ENCODE data around the gene TENM4. TPM values are rescaled to one million over a fixed set of nuclear protein-coding genes. Genes with fewer than 3 reads are reported as not detected.

The TENM4 gene
- total and polyA plus RNA-seq, 4 donors: 0.02 to 0.33 (median 0.14) TPM

DNA sequence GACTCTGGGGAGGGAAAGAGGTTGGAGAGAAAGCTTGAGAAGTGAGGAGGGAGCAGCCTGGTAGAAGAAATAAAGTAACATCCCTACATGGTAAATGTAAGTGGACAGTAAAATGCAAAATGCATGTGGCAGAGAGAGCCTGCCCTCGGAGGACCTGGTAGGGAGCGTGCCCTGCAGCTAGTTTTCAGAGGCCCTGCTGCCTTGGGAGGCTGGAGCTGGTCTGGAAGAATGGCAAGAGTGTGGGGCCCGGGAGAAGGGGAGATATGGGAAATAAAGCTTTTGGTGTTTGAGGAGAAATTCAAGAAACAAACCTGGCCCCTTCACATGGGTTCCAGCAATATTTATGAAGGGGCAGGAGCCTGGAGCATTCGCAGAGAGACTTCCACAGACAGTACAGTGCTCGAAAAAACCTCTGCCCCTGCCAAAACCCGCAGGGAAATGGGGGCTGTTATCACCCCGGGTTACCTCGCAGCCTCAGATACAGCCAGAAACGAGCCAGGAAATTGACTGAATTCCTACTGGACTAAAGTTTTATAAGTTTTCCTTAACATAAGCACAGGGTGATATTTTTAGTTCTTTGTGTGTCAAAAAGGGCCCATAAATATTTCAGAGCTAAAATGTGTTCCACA is 363.0 kb downstream of the TENM4 start:
- DNase-seq (ENCODE audit: low spot score): no peak

More for the DNA sequence above, 363.0 kb downstream of the TENM4 start:
- Histone ChIP-seq H3K4me3 (ENCODE audit: low read depth in 1 of 3, low read length in 3 of 3) (no peak overlapping the region), H3K27ac (ENCODE audit: low read depth in 1 of 2, low read length in 2 of 2) (no peak overlapping the region), H3K9me3 (ENCODE audit: control insufficient read depth in 4 of 4, low read length in 3 of 4) (no peaks in the 10 kb centered on the region), H3K4me1 (ENCODE audit: control insufficient read depth in 4 of 4, insufficient read depth in 4 of 4, low read length in 3 of 4) (no peaks in the 10 kb centered on the region), H3K36me3 (ENCODE audit: control insufficient read depth in 4 of 4, insufficient read depth in 3 of 4, low read depth in 1 of 4, low read length in 3 of 4) (no peaks in the 10 kb centered on the region), H3K9ac (ENCODE audit: low read depth in 1 of 2, low read length in 2 of 2) (no peak overlapping the region), H3K27me3 (ENCODE audit: control insufficient read depth in 4 of 4, insufficient read depth in 4 of 4, low read length in 3 of 4) (no peaks in the 10 kb centered on the region)
- 66% methylated on average over 9 of the region's 9 CpGs for WGBS
- TF ChIP-seq JUND (IDR thresholded peaks at IDR 0.05) (no peak), RXRA (IDR thresholded peaks at IDR 0.05) (no peak), FOXA1 (IDR thresholded peaks at IDR 0.05) (no peak), NR2F2 (IDR thresholded peaks at IDR 0.05) (no peak), HNF4A (conservative IDR thresholded peaks at IDR 0.05) (no peak), REST (IDR thresholded peaks at IDR 0.05) (no peak), TAF1 (conservative IDR thresholded peaks at IDR 0.05) (no peak), GABPA (IDR thresholded peaks at IDR 0.05 in 1 of 2, conservative IDR thresholded peaks at IDR 0.05 in 1 of 2) (no peak), EGR1 (IDR thresholded peaks at IDR 0.05; ENCODE audit: low read depth in 2 of 2) (no peak), RAD21 (IDR thresholded peaks at IDR 0.05) (no peak), SP1 (IDR thresholded peaks at IDR 0.05) (no peak), FOXA2 (IDR thresholded peaks at IDR 0.05) (no peak)
- TF ChIP-seq, protein P1, sequence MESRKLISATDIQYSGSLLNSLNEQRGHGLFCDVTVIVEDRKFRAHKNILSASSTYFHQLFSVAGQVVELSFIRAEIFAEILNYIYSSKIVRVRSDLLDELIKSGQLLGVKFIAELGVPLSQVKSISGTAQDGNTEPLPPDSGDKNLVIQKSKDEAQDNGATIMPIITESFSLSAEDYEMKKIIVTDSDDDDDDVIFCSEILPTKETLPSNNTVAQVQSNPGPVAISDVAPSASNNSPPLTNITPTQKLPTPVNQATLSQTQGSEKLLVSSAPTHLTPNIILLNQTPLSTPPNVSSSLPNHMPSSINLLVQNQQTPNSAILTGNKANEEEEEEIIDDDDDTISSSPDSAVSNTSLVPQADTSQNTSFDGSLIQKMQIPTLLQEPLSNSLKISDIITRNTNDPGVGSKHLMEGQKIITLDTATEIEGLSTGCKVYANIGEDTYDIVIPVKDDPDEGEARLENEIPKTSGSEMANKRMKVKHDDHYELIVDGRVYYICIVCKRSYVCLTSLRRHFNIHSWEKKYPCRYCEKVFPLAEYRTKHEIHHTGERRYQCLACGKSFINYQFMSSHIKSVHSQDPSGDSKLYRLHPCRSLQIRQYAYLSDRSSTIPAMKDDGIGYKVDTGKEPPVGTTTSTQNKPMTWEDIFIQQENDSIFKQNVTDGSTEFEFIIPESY (IDR thresholded peaks at IDR 0.05): no peak
- TF ChIP-seq, protein P2, sequence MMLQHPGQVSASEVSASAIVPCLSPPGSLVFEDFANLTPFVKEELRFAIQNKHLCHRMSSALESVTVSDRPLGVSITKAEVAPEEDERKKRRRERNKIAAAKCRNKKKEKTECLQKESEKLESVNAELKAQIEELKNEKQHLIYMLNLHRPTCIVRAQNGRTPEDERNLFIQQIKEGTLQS (IDR thresholded peaks at IDR 0.05): no peak
- TF ChIP-seq, protein P3, sequence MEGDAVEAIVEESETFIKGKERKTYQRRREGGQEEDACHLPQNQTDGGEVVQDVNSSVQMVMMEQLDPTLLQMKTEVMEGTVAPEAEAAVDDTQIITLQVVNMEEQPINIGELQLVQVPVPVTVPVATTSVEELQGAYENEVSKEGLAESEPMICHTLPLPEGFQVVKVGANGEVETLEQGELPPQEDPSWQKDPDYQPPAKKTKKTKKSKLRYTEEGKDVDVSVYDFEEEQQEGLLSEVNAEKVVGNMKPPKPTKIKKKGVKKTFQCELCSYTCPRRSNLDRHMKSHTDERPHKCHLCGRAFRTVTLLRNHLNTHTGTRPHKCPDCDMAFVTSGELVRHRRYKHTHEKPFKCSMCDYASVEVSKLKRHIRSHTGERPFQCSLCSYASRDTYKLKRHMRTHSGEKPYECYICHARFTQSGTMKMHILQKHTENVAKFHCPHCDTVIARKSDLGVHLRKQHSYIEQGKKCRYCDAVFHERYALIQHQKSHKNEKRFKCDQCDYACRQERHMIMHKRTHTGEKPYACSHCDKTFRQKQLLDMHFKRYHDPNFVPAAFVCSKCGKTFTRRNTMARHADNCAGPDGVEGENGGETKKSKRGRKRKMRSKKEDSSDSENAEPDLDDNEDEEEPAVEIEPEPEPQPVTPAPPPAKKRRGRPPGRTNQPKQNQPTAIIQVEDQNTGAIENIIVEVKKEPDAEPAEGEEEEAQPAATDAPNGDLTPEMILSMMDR (IDR thresholded peaks at IDR 0.05; ENCODE audit: low read depth, low read length, missing input control): no peak
- TF ChIP-seq, protein P4, sequence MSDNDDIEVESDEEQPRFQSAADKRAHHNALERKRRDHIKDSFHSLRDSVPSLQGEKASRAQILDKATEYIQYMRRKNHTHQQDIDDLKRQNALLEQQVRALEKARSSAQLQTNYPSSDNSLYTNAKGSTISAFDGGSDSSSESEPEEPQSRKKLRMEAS (IDR thresholded peaks at IDR 0.05): no peak
